ENCODE results near the gene PDE10A.

GRCh38 chr6:165579151-165579550 is 83.9 kb downstream of the PDE10A start:
- TF ChIP-seq, protein P1, sequence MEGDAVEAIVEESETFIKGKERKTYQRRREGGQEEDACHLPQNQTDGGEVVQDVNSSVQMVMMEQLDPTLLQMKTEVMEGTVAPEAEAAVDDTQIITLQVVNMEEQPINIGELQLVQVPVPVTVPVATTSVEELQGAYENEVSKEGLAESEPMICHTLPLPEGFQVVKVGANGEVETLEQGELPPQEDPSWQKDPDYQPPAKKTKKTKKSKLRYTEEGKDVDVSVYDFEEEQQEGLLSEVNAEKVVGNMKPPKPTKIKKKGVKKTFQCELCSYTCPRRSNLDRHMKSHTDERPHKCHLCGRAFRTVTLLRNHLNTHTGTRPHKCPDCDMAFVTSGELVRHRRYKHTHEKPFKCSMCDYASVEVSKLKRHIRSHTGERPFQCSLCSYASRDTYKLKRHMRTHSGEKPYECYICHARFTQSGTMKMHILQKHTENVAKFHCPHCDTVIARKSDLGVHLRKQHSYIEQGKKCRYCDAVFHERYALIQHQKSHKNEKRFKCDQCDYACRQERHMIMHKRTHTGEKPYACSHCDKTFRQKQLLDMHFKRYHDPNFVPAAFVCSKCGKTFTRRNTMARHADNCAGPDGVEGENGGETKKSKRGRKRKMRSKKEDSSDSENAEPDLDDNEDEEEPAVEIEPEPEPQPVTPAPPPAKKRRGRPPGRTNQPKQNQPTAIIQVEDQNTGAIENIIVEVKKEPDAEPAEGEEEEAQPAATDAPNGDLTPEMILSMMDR (conservative IDR thresholded peaks at IDR 0.05 in 1 of 2, IDR thresholded peaks at IDR 0.05 in 1 of 2; ENCODE audit: extremely low read depth in 1 of 2, insufficient read depth in 1 of 2, low read depth in 1 of 2, low read length in 2 of 2) = no peak
- TF ChIP-seq EZH2 (IDR thresholded peaks at IDR 0.05; ENCODE audit: borderline replicate concordance, low read length) = no peak
